PC-3 (cell line): ENCODE data around the gene DLEU7.

Experiments used
- EZH2 ChIP-seq: fragments of 300-600 bp; sonication (generic); IDR thresholded peaks from one replicate; pipeline ENCODE4 v1.6.1; 2017; ENCODE audit warnings: antibody characterized with exemption, mild to moderate bottlenecking, low read length; ENCODE audit not compliant: unreplicated experiment
- TF ChIP-seq, protein P1 (sequence below): fragments of 300-600 bp; sonication (generic); conservative IDR thresholded peaks from 2 replicates; pipeline ENCODE4 v1.5.1; 2017; ENCODE audit warnings: antibody characterized with exemption, low read depth, mild to moderate bottlenecking, low read length

DNA sequence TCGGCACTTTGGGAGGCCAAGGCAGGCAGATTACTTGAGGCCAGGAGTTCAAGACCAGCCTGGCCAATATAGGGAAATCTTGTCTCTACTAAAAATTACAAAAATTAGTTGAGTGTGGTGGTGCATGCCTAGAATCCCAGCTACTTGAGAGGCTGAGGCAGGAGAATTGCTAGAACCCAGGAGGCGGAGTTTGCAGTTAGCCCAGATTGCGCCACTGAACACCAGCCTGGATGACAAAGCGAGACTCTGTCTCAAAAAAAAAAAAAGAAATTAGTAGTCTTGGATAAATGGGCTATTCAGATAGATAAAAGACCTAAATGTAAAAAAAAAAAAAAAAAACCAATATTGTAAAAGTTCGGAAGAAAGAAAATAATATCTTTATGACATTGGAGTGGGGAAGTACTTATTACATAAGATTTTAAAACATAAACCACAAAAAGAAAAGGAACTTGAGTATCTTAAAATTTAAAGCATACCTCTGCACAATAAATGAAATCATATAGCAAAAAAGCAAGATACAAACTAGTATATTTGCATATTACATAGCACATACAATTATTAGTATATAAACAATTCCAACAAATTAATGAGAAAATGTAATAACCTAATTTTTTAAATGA lies 39.4 kb upstream of the DLEU7 start:
- TF ChIP-seq EZH2: no peak
- TF ChIP-seq, protein P1, sequence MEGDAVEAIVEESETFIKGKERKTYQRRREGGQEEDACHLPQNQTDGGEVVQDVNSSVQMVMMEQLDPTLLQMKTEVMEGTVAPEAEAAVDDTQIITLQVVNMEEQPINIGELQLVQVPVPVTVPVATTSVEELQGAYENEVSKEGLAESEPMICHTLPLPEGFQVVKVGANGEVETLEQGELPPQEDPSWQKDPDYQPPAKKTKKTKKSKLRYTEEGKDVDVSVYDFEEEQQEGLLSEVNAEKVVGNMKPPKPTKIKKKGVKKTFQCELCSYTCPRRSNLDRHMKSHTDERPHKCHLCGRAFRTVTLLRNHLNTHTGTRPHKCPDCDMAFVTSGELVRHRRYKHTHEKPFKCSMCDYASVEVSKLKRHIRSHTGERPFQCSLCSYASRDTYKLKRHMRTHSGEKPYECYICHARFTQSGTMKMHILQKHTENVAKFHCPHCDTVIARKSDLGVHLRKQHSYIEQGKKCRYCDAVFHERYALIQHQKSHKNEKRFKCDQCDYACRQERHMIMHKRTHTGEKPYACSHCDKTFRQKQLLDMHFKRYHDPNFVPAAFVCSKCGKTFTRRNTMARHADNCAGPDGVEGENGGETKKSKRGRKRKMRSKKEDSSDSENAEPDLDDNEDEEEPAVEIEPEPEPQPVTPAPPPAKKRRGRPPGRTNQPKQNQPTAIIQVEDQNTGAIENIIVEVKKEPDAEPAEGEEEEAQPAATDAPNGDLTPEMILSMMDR: no peak
